GM12891 (cell line): Measurements from ENCODE around the gene CYP4F8.

Experiments
- POLR2A ChIP-seq: IDR thresholded peaks from 2 replicates; pipeline ENCODE4 v1.6.1; 2011; ENCODE audit warnings: low read depth, low read length, control low read depth
- POLR2AphosphoS5 ChIP-seq: IDR thresholded peaks from 2 replicates; pipeline ENCODE4 v1.6.1; 2011; ENCODE audit warnings: low read depth, low read length, control low read depth
- SPI1 ChIP-seq: IDR thresholded peaks from 2 replicates; pipeline ENCODE4 v1.6.1; 2011; ENCODE audit warnings: low read depth, low read length, control low read depth

DNA sequence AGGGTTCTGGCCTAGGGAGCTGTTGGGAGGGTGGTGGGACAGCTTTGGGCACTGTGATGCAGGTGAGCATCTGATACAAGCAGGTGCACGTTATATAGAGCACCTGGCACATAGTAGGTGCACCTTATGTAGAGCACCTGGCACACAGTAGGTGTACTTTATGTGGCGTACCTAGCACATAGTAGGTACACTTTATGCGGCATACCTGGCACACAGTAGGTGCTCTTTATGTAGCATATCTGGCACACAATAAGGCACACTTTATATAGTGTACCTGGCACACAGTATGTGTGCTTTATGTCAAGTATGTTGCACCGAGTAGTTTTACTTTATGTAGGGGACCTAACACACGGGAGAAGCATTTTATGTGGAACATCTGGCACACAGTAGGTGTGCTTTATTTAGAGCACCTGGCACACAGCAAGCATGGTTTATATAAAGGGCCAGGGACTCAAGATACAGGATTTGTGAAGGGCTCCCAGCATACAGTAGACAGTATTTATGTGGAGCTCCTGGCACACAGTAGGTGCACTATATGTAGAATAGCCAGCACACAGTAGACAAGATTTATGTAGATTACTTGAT is 56.3 kb downstream of the CYP4F8 start:
- TF ChIP-seq POLR2A (no peak), POLR2AphosphoS5 (no peak), SPI1 (no peak)
